B cell (primary cell): ENCODE measurements around the gene VAMP8.

Experiments
- CTCF ChIP-seq: fragments of 200-600 bp; IDR thresholded peaks from one replicate; pipeline ENCODE4 v1.8.0; 2022; ENCODE audit warnings: antibody characterized with exemption, mild to moderate bottlenecking
- EZH2 ChIP-seq: IDR thresholded peaks from 2 replicates; pipeline ENCODE4 v1.6.1; 2012; ENCODE audit warnings: borderline replicate concordance, low read depth, mild to moderate bottlenecking, moderate library complexity, low read length; ENCODE audit not compliant: insufficient read depth, poor library complexity, severe bottlenecking

- TF ChIP-seq CTCF (no peak), EZH2 (no peak)
These were observed 17.4 kb downstream of the VAMP8 start for GRCh38 chr2:85594715-85595300.
